Keratinocyte (primary cell): ENCODE results near the gene MS4A13. TPM values are rescaled to one million over a fixed set of nuclear protein-coding genes. Genes with fewer than 3 reads are reported as not detected.

ENCODE experiments used
- DNase-seq: peaks from one replicate; pipeline ENCODE4 v3.0.0-alpha.2; 2011; ENCODE audit warnings: low read depth, missing footprints, low spot score
- FAIRE-seq: peaks from 2 replicates; lab custom pipeline; 2011; peaks lifted over from hg19 to GRCh38; lab: Jason Lieb, UNC
- H2AFZ ChIP-seq: 2 replicates; pipeline ENCODE4 v1.6.0; 2012; ENCODE audit warnings: low read length, control low read depth, inconsistent platforms; ENCODE audit not compliant: control insufficient read depth
- H3K27ac ChIP-seq: 2 replicates; pipeline ENCODE4 v1.5.1; 2011; ENCODE audit warnings: low read length; ENCODE audit not compliant: control insufficient read depth, insufficient read depth
- H3K27me3 ChIP-seq: 3 replicates; pipeline ENCODE4 v1.6.0; 2011; ENCODE audit warnings: low read length; ENCODE audit not compliant: control insufficient read depth, insufficient read depth; ENCODE audit errors: extremely low read depth
- H3K36me3 ChIP-seq, 2 experiments: 2 replicates in 1 of 2; 3 replicates in 1 of 2; pipeline ENCODE4 v1.5.1; 2011; ENCODE audit warnings: low read length in 2 of 2, mild to moderate bottlenecking in 1 of 2; ENCODE audit not compliant: control insufficient read depth in 2 of 2, insufficient read depth in 2 of 2; ENCODE audit errors: extremely low read depth in 1 of 2
- H3K4me1 ChIP-seq: 3 replicates; pipeline ENCODE4 v1.5.1; 2011; ENCODE audit warnings: low read length; ENCODE audit not compliant: control insufficient read depth, insufficient read depth; ENCODE audit errors: extremely low read depth
- H3K4me2 ChIP-seq: 3 replicates; pipeline ENCODE4 v1.6.0; 2011; ENCODE audit warnings: low read depth, low read length; ENCODE audit not compliant: control insufficient read depth, insufficient read depth; ENCODE audit errors: extremely low read depth
- H3K4me3 ChIP-seq, 3 experiments: fragments of 200-600 bp in 1 of 3; sonication (generic) in 1 of 3; 2 replicates in 2 of 3; 3 replicates in 1 of 3; pipeline ENCODE4 v1.5.1; 2011 to 2016; ENCODE audit warnings: low read length in 3 of 3, mild to moderate bottlenecking in 3 of 3, control low read depth in 2 of 3, inconsistent platforms in 1 of 3, low read depth in 1 of 3, mixed read lengths in 1 of 3, mixed run types in 1 of 3, moderate library complexity in 1 of 3; ENCODE audit not compliant: control insufficient read depth in 2 of 3, insufficient read depth in 2 of 3; ENCODE audit errors: extremely low read depth in 1 of 3
- H3K79me2 ChIP-seq: 2 replicates; pipeline ENCODE4 v1.6.0; 2012; ENCODE audit warnings: low read length; ENCODE audit not compliant: control insufficient read depth, insufficient read depth
- H3K9ac ChIP-seq: 3 replicates; pipeline ENCODE4 v1.6.0; 2011; ENCODE audit warnings: low read length; ENCODE audit not compliant: control insufficient read depth, insufficient read depth; ENCODE audit errors: extremely low read depth
- H3K9me1 ChIP-seq: 3 replicates; pipeline ENCODE4 v1.6.0; 2011; ENCODE audit warnings: low read length; ENCODE audit not compliant: control insufficient read depth, insufficient read depth; ENCODE audit errors: extremely low read depth
- H3K9me3 ChIP-seq: 2 replicates; pipeline ENCODE4 v1.5.1; 2012; ENCODE audit warnings: low read depth, low read length; ENCODE audit not compliant: control insufficient read depth
- H4K20me1 ChIP-seq: 3 replicates; pipeline ENCODE4 v1.6.0; 2011; ENCODE audit warnings: low read length; ENCODE audit not compliant: control insufficient read depth, insufficient read depth; ENCODE audit errors: extremely low read depth
- EZH2 ChIP-seq: IDR thresholded peaks from one replicate; pipeline ENCODE4 v1.6.1; 2012; ENCODE audit warnings: inconsistent platforms, mild to moderate bottlenecking, low read length, moderate library complexity
- dilution Hi-C: fragments of 300-500 bp; cut with MboI; formaldehyde crosslinking; loops from one replicate; pipeline ENCODE4 v1.7.0; 2020; ENCODE audit warnings: low sequenced_read_pairs; ENCODE audit not compliant: extremely low pct_ligation_motif_present
- polyA plus RNA-seq, 5 experiments: library from polyadenylated mRNA; depleted of rRNA in 3 of 5; stranded (reverse) in 3 of 5; stranded (forward) in 1 of 5; unstranded in 1 of 5; fragments of >200 nt; gene quantifications; 1 replicate in 1 of 5; 2 replicates in 3 of 5; 3 replicates in 1 of 5; pipeline versions ENCODE4 v1.2.1 to v1.2.3, GENCODE V29; 2011 to 2012; ENCODE audit warnings: missing spikeins in 2 of 5, low read depth in 1 of 5, low replicate concordance in 1 of 5
- TF ChIP-seq, protein P1 (sequence below), 3 experiments: IDR thresholded peaks in 1 of 3; conservative IDR thresholded peaks in 1 of 3; optimal IDR thresholded peaks in 1 of 3; 2 replicates in 2 of 3; 3 replicates in 1 of 3; pipeline versions ENCODE3 to v1.5.1; 2011; ENCODE audit warnings: low read length in 3 of 3, mild to moderate bottlenecking in 3 of 3, moderate library complexity in 2 of 3, control low read depth in 1 of 3, inconsistent platforms in 1 of 3; ENCODE audit not compliant: insufficient read depth in 2 of 3; ENCODE audit errors: extremely low read depth in 1 of 3

The MS4A13 gene
- polyA plus RNA-seq, 1 donor (not counting 4 experiments of a cell fraction or from before 2014, with no cell fraction given): not detected

DNA sequence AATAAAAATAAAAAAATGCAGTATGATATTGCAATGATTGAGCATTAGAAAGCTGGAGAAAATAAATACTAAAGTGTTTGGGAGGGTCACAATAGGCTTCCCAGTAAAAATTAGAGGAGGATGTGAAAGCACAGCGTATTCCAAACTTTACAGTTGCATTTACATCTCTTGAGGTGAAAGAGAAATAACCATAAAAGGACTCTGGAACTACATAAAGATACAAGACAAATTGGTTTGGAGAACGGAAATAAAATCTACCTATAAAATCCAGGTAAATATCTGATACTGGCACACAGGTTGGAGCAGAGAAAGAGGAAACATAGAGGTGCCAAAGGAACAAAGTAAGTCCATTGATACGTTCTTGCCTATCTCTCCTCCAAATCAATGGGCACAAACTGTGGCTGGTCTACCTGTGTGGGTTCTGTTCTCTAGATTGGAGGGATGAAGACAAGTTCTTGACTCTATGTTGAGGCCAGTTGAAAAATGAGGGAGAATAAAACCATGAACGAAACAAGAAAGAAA is 22.6 kb upstream of the MS4A13 start, which contains the start of gene MS4A12:
Gene MS4A12 (plus strand): TSS at position 291 of the 522 bp plus-strand sequence. CDS start 4,541 bp downstream, outside the sequence.
- H3K9me3 ChIP-seq: no peaks in the 10 kb centered on the region
- FAIRE-seq: no peak
- no peak within 1 kb of the TSS for H2AFZ ChIP-seq
- dilution Hi-C loops: no loop called here
- DNase-seq: no peak
- no peaks in the 10 kb centered on the region for H3K79me2 ChIP-seq
- H3K27me3 ChIP-seq: no peaks in the 10 kb centered on the region
- no peak within 1 kb of the TSS for H3K4me3 ChIP-seq
- TF ChIP-seq, protein P1, sequence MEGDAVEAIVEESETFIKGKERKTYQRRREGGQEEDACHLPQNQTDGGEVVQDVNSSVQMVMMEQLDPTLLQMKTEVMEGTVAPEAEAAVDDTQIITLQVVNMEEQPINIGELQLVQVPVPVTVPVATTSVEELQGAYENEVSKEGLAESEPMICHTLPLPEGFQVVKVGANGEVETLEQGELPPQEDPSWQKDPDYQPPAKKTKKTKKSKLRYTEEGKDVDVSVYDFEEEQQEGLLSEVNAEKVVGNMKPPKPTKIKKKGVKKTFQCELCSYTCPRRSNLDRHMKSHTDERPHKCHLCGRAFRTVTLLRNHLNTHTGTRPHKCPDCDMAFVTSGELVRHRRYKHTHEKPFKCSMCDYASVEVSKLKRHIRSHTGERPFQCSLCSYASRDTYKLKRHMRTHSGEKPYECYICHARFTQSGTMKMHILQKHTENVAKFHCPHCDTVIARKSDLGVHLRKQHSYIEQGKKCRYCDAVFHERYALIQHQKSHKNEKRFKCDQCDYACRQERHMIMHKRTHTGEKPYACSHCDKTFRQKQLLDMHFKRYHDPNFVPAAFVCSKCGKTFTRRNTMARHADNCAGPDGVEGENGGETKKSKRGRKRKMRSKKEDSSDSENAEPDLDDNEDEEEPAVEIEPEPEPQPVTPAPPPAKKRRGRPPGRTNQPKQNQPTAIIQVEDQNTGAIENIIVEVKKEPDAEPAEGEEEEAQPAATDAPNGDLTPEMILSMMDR (optimal IDR thresholded peaks at IDR 0.05 in 1 of 3, IDR thresholded peaks at IDR 0.05 in 1 of 3, conservative IDR thresholded peaks at IDR 0.05 in 1 of 3; ENCODE audit: extremely low read depth in 1 of 3, insufficient read depth in 2 of 3, low read length in 3 of 3): no peak
- TF ChIP-seq EZH2: no peak
- H4K20me1 ChIP-seq: no peaks in the 10 kb centered on the region
- no peaks in the 10 kb centered on the region for H3K4me1 ChIP-seq
- H3K9me1 ChIP-seq: no peaks in the 10 kb centered on the region
- no peak within 1 kb of the TSS for H3K27ac ChIP-seq
- H3K36me3 ChIP-seq: no peaks in the 10 kb centered on the region
- no peak within 1 kb of the TSS for H3K9ac ChIP-seq
- H3K4me2 ChIP-seq: no peak within 1 kb of the TSS

DNA sequence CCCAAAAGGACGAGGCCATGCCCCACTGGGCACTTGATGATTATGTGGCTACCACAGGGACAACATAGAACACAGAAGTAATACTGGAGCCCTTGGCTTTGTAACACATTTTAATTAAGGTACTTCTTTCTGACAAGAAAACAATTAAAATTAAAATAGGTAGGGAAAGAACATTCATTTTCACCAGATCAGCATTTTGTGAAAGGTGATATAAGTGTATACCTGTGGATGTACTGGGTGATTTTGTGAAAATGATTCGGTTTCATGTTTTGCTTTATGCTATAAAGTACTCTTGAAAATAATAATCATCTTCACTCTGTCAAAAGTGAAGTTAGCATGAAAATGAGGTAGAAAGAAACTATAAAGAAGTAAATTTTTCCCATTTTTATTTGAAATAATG is 21.7 kb upstream of the MS4A13 start:
- no peak for TF ChIP-seq EZH2
- TF ChIP-seq, protein P1 (optimal IDR thresholded peaks at IDR 0.05 in 1 of 3, IDR thresholded peaks at IDR 0.05 in 1 of 3, conservative IDR thresholded peaks at IDR 0.05 in 1 of 3; ENCODE audit: extremely low read depth in 1 of 3, insufficient read depth in 2 of 3, low read length in 3 of 3): no peak
- H3K9me3 ChIP-seq: no peaks in the 10 kb centered on the region
- no peaks in the 10 kb centered on the region for H3K36me3 ChIP-seq
- DNase-seq (no peak), FAIRE-seq (no peak)
- H3K27me3 ChIP-seq: no peaks in the 10 kb centered on the region
- H3K9ac ChIP-seq: no peak overlapping the region
- no peak overlapping the region for H3K4me3 ChIP-seq
- no peaks in the 10 kb centered on the region for H3K4me1 ChIP-seq
- H4K20me1 ChIP-seq: no peaks in the 10 kb centered on the region
- H3K9me1 ChIP-seq: no peaks in the 10 kb centered on the region
- H2AFZ ChIP-seq: no peak overlapping the region
- no peaks in the 10 kb centered on the region for H3K79me2 ChIP-seq
- dilution Hi-C loops: no loop called here
- no peak overlapping the region for H3K4me2 ChIP-seq
- no peak overlapping the region for H3K27ac ChIP-seq
